ENCODE data around the gene PCDHB5. TPM values are rescaled to one million over a fixed set of nuclear protein-coding genes. Genes with fewer than 3 reads are reported as not detected.
"Not testable (repeated sequence)": the region's sequence is repeated elsewhere in the genome, so short reads cannot be mapped to it uniquely, and the experiment has no call there.

PCDHB5 gene
- total RNA-seq (2014; rRNA removed; shearing (Covaris generic); ENCODE audit: low replicate concordance), result 2.3 TPM in 1 of 2 replicates, not detected in the other

- no peaks in the 10 kb centered on the region; the same call in 1 of the 2 replicates for H3K27me3 ChIP-seq
- H3K4me3 ChIP-seq, result peak within 1 kb of the TSS; percentile 34
- H3K36me3 ChIP-seq, result no peaks in the 10 kb centered on the region
- no peak for DNase-seq
- H3K9me3 ChIP-seq, result no peaks in the 10 kb centered on the region
Observed at GRCh38 chr5:141135030-141135717, at the start of gene PCDHB5. Gene PCDHB5, plus strand, starts transcription at chr5:141135206. Its CDS starts 229 bp downstream, at chr5:141135435.

- Histone ChIP-seq H3K36me3 (no peaks in the 10 kb centered on the region), H3K4me3 (peak within 1 kb of the TSS; percentile 54), H3K9me3 (0 out of 2 replicates have a peak, but pooled peaks cover 2% of the 10 kb centered on the region), H3K27me3 (no peaks in the 10 kb centered on the region)
- peak; percentile 69 for DNase-seq
Observed at GRCh38 chr5:141094481-141095262, 40.3 kb upstream of the PCDHB5 start, which contains the start of gene PCDHB2. Gene PCDHB2, plus strand, starts transcription at chr5:141094615. Its CDS starts 176 bp downstream, at chr5:141094791.

GRCh38 chr5:141095263-141095641 is 39.8 kb upstream of the PCDHB5 start:
- H3K9me3 ChIP-seq, result 0 out of 2 replicates have a peak, but pooled peaks cover 2% of the 10 kb centered on the region
- H3K4me3 ChIP-seq, result peak overlapping the region; percentile 54
- DNase-seq, result no peak
- no peaks in the 10 kb centered on the region for H3K27me3 ChIP-seq
- H3K36me3 ChIP-seq, result no peaks in the 10 kb centered on the region

- H3K9me3 ChIP-seq, H3K36me3 ChIP-seq, DNase-seq, H3K4me3 ChIP-seq, H3K27me3 ChIP-seq: not testable (repeated sequence)
Observed at GRCh38 chr5:141096181-141096580, 38.8 kb upstream of the PCDHB5 start.

GRCh38 chr5:141096586-141096985 is 38.4 kb upstream of the PCDHB5 start:
- H3K4me3 ChIP-seq, H3K9me3 ChIP-seq, H3K36me3 ChIP-seq, DNase-seq, H3K27me3 ChIP-seq: not testable (repeated sequence)

- no peaks in the 10 kb centered on the region for H3K36me3 ChIP-seq
- H3K4me3 ChIP-seq, result no peak within 1 kb of the TSS
- H3K27me3 ChIP-seq, result no peaks in the 10 kb centered on the region
- no peak for DNase-seq
- no peaks in the 10 kb centered on the region; the same call in 1 of the 2 replicates for H3K9me3 ChIP-seq
Observed at GRCh38 chr5:141100243-141100805, 34.7 kb upstream of the PCDHB5 start, which contains the start of gene PCDHB3. Gene PCDHB3, plus strand, starts transcription at chr5:141100473. Its CDS starts 177 bp downstream, at chr5:141100650.

GRCh38 chr5:141101059-141101458 is 33.9 kb upstream of the PCDHB5 start:
- Histone ChIP-seq H3K4me3 (no peak overlapping the region), H3K9me3 (no peaks in the 10 kb centered on the region; the same call in 1 of the 2 replicates), H3K36me3 (no peaks in the 10 kb centered on the region), H3K27me3 (no peaks in the 10 kb centered on the region)
- no peak for DNase-seq

- not testable (repeated sequence) for H3K36me3 ChIP-seq, DNase-seq, H3K4me3 ChIP-seq, H3K27me3 ChIP-seq, H3K9me3 ChIP-seq
Observed at GRCh38 chr5:141102070-141102469, 32.9 kb upstream of the PCDHB5 start.

GRCh38 chr5:141102471-141102870 is 32.5 kb upstream of the PCDHB5 start:
- H3K27me3 ChIP-seq, DNase-seq, H3K9me3 ChIP-seq, H3K36me3 ChIP-seq, H3K4me3 ChIP-seq: not testable (repeated sequence)

- Histone ChIP-seq H3K27me3 (no peaks in the 10 kb centered on the region), H3K4me3 (no peak overlapping the region), H3K36me3 (no peaks in the 10 kb centered on the region), H3K9me3 (no peaks in the 10 kb centered on the region; the same call in 1 of the 2 replicates)
- no peak for DNase-seq
Observed at GRCh38 chr5:141105350-141105749, 29.7 kb upstream of the PCDHB5 start.

GRCh38 chr5:141119250-141119649 is 15.8 kb upstream of the PCDHB5 start:
- Histone ChIP-seq H3K36me3 (no peaks in the 10 kb centered on the region), H3K4me3 (no peak overlapping the region), H3K9me3 (no peaks in the 10 kb centered on the region; the same call in 1 of the 2 replicates), H3K27me3 (no peaks in the 10 kb centered on the region)
- DNase-seq, result no peak

GRCh38 chr5:141121563-141121962 is 13.4 kb upstream of the PCDHB5 start, which contains the start of gene PCDHB4:
Gene PCDHB4, plus strand, starts transcription at chr5:141121818. Its CDS starts 181 bp downstream, at chr5:141121999.
- no peak for DNase-seq
- H3K4me3 ChIP-seq, result no peak within 1 kb of the TSS

GRCh38 chr5:141121985-141122384 is 13.0 kb upstream of the PCDHB5 start:
- Histone ChIP-seq H3K36me3 (no peaks in the 10 kb centered on the region), H3K27me3 (no peaks in the 10 kb centered on the region), H3K9me3 (no peaks in the 10 kb centered on the region; the same call in 1 of the 2 replicates), H3K4me3 (no peak overlapping the region)
- DNase-seq, result no peak

More at GRCh38 chr5:141121563-141121962, 13.4 kb upstream of the PCDHB5 start, which contains the start of gene PCDHB4:
- H3K36me3 ChIP-seq, result no peaks in the 10 kb centered on the region
- H3K27me3 ChIP-seq, result no peaks in the 10 kb centered on the region
- no peaks in the 10 kb centered on the region; the same call in 1 of the 2 replicates for H3K9me3 ChIP-seq

- H3K4me3 ChIP-seq, result not testable (repeated sequence)
Observed at GRCh38 chr5:141123396-141124135, 11.4 kb upstream of the PCDHB5 start.

GRCh38 chr5:141127305-141127704 is 7.7 kb upstream of the PCDHB5 start:
- Histone ChIP-seq H3K36me3 (no peaks in the 10 kb centered on the region), H3K27me3 (no peaks in the 10 kb centered on the region), H3K9me3 (no peaks in the 10 kb centered on the region), H3K4me3 (no peak overlapping the region)
- DNase-seq, result no peak

More at GRCh38 chr5:141123396-141124135, 11.4 kb upstream of the PCDHB5 start:
- H3K27me3 ChIP-seq, H3K9me3 ChIP-seq, DNase-seq, H3K36me3 ChIP-seq: not testable (repeated sequence)

- no peak for DNase-seq
- H3K36me3 ChIP-seq, result no peaks in the 10 kb centered on the region
- H3K27me3 ChIP-seq, result no peaks in the 10 kb centered on the region; the same call in 1 of the 2 replicates
- no peak overlapping the region; the same call in 1 of the 2 replicates for H3K4me3 ChIP-seq
- no peaks in the 10 kb centered on the region for H3K9me3 ChIP-seq
Observed at GRCh38 chr5:141135718-141136266, 786 bp downstream of the PCDHB5 start.
